GM15510 (cell line): ENCODE results near the gene TIMM8B.

Experiments used
- POLR2A ChIP-seq: IDR thresholded peaks from 3 replicates; pipeline ENCODE4 v1.6.1; 2011; ENCODE audit warnings: borderline replicate concordance; ENCODE audit not compliant: insufficient read length; ENCODE audit errors: extremely low read depth

The TIMM8B gene

DNA sequence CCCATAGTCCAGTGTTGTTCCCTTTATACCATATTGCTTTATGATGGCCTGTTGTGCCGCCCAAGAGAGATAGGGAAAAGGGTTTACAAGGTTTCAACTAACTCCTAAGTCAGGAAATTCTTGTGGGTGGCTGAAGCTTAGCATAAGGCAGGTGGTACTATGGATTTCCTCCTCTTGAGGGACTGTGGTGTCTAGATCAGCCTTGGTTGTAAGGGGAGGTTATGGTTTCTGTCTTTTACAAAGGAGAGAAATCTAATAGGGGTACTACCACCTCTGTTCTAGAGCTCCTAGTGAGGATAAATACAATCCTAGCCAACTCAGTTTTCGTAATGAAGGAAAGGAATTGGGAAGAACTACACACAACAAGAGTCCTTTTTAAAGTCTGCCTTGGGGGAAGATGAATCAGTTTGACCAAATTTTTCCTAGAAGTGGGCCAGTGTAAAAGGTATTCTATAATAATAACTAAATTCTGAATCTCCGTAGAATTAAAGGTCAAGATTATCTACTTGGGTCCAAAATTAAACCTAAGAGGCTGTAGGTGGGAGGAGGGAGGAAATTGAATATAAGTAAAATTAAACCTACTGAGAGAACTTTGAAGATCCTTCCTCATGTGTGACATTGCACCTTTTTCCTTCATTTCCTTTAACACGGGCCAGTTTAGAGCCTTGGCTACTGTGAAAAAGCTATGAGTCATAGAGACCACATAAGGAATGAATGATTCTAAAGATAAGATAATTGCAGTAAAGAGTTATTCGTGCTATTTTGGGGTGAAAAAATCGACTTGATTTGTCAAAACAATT lies 44.2 kb downstream of the TIMM8B start:
- TF ChIP-seq POLR2A = no peak

DNA sequence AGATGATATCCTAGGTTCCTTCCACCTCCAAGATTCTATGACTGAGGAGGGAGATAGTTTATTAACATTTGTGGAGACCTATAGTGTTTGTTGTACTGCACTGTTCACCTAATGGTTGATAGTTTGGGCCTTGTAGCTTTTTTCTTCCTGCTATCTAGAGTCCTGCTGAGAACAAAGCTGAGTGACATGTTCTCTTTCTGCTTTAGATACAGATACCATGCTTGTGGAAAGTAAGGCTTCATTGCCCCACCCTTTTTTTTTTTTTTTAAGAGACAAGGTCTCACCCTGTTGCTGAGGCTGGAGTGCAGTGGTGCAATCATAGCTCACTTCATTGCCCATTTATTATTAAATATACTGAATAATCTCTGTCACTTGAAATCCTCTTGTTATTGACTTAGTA lies 49.0 kb downstream of the TIMM8B start:
- no peak for TF ChIP-seq POLR2A
